Measurements from ENCODE around the gene TRABD2B. TPM values are rescaled to one million over a fixed set of nuclear protein-coding genes. Genes with fewer than 3 reads are reported as not detected.

The TRABD2B gene
- total RNA-seq, 1 experiment from 2014 or later, result 0.96 TPM

GRCh38 chr1:47898133-47898845 is 98.9 kb downstream of the TRABD2B start:
- no peak overlapping the region for H3K27ac Mint-ChIP-seq (ENCODE audit: low read depth, unreplicated experiment)
- ChIA-PET CTCF (interaction anchor here (0.6 kb wide), 1 partner anchor 174 kb away, joined by 7 read pairs; no protein-coding TSS in a partner anchor), POLR2A (interaction anchor here (0.8 kb wide), 1 partner anchor 8 kb away, joined by 4 read pairs; no protein-coding TSS in a partner anchor)
- intact Hi-C loops (cut with micrococcal nuclease), result no loop called here
- H3K36me3 Mint-ChIP-seq (ENCODE audit: insufficient read depth, unreplicated experiment), result no peaks in the 10 kb centered on the region
- no peak for DNase-seq (ENCODE audit: unreplicated experiment)
- no peak for TF ChIP-seq CTCF (IDR thresholded peaks at IDR 0.05; ENCODE audit: unreplicated experiment)
- H3K27me3 Mint-ChIP-seq (ENCODE audit: insufficient read depth, unreplicated experiment), result no peaks in the 10 kb centered on the region
- no peak overlapping the region for H3K4me3 Mint-ChIP-seq (ENCODE audit: unreplicated experiment)
- peaks cover 16% of the 10 kb centered on the region for H3K4me1 Mint-ChIP-seq (ENCODE audit: insufficient read depth, unreplicated experiment)
- no TSS peak for BruUV-seq (replicated peaks)
- H3K9me3 Mint-ChIP-seq (ENCODE audit: unreplicated experiment), result no peaks in the 10 kb centered on the region

DNA sequence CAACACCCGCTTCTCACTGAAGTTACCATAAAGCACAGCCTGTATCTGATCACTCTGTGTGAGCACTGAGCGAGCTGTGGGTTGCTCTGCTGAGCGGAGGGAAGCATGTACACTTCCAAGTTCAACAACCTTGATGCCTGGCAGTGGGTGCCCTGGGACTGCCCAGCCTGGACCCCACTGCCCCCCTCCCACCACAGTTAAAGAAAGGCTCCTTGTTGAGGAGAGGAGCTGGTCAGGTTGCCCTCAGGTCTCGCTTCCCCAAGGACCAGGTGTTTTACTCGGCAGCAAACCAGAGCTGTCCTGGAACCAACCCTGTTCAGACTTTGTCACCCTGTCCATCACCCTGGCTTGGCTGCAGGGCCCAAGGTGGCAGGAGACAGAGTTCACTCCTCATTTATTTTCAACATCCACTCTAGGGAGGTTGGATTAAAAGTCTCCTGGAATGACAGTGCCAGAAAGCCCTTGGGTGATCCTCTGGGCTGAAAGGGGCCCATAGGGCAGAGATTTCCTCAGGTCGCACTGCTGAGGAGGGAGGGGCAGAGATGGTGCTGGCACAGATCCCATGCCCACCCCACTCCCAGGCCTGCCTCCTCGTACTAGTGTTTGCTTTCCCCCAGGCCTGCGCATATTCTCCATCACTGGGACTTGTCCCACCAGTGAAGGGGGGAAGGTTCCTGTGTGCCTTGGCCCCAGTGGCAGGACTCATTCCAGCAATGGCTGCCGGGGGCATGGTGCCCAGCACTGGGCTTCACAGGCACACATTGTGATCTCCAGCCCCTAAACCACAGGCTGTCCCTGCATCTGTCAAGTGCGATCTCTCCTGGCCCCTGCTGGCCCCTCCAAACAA is 101.7 kb downstream of the TRABD2B start:
- no peaks in the 10 kb centered on the region for H3K27me3 Mint-ChIP-seq (ENCODE audit: insufficient read depth, unreplicated experiment)
- peak overlapping the region; percentile 82 for H3K27ac Mint-ChIP-seq (ENCODE audit: low read depth, unreplicated experiment)
- no peak for TF ChIP-seq CTCF (IDR thresholded peaks at IDR 0.05; ENCODE audit: unreplicated experiment)
- CTCF ChIA-PET, result interaction anchor here (0.6 to 1.7 kb wide), 5 partner anchors 9 to 158 kb away, joined by 3 to 6 read pairs (median 3); no protein-coding TSS in a partner anchor
- POLR2A ChIA-PET, result interaction anchor here (1.0 to 1.3 kb wide), 3 partner anchors 11 to 99 kb away, joined by 3 to 13 read pairs (median 3); no protein-coding TSS in a partner anchor
- no peaks in the 10 kb centered on the region for H3K36me3 Mint-ChIP-seq (ENCODE audit: insufficient read depth, unreplicated experiment)
- no peak for DNase-seq (ENCODE audit: unreplicated experiment)
- peaks cover 13% of the 10 kb centered on the region for H3K4me1 Mint-ChIP-seq (ENCODE audit: insufficient read depth, unreplicated experiment)
- no peaks in the 10 kb centered on the region for H3K9me3 Mint-ChIP-seq (ENCODE audit: unreplicated experiment)
- no TSS peak for BruUV-seq (replicated peaks)
- H3K4me3 Mint-ChIP-seq (ENCODE audit: unreplicated experiment), result no peak overlapping the region
- intact Hi-C loops (cut with micrococcal nuclease), result no loop called here

DNA sequence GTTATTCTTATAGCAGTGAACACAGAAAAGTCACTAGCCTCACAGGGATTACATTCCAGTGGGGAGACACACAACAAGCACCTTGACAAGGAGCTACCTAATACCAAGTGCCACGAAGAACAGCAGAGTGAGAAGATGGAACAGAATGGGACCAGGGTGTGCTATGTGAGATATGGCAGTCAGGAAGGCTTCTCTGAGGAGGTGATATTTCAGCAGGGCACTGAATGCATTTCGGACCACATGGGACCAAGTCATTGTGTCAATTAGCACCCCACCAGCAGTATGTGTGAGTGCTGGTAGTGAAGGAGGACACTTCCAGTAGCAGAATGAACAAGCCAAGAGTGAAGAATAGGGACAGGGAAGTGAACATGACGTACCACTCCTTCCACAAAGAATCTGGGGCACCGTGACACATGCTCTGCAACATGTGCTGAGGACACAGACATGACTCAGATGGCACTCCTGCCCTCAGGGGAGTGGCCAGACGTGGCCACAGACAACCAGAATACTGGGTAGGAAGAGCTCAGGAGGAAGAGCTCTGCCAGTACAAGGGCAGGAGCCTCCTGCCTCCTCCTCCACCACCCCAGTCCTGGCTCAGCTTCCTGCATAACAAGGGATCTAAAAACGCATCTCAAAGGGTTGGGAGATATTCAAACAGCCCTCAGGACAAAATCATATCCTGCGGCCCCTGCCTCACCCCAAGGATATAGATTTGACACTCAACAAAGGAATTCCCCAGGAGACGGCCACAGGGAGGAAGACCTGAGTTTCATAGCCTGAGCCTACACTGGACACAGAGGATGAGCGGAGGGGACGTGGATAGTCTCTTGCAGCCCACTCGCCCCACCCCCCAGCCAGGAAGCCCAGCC is 102.5 kb downstream of the TRABD2B start:
- intact Hi-C loops (cut with micrococcal nuclease), result no loop called here
- H3K4me3 Mint-ChIP-seq (ENCODE audit: unreplicated experiment), result peak overlapping the region; percentile 19
- ChIA-PET POLR2A (interaction anchor here (1.0 to 1.3 kb wide), 3 partner anchors 11 to 98 kb away, joined by 3 to 13 read pairs (median 3); no protein-coding TSS in a partner anchor), CTCF (interaction anchor here (0.6 to 1.7 kb wide), 5 partner anchors 9 to 157 kb away, joined by 3 to 6 read pairs (median 3); no protein-coding TSS in a partner anchor)
- no peaks in the 10 kb centered on the region for H3K36me3 Mint-ChIP-seq (ENCODE audit: insufficient read depth, unreplicated experiment)
- peaks cover 13% of the 10 kb centered on the region for H3K4me1 Mint-ChIP-seq (ENCODE audit: insufficient read depth, unreplicated experiment)
- peak; percentile 85 for DNase-seq (ENCODE audit: unreplicated experiment)
- H3K27me3 Mint-ChIP-seq (ENCODE audit: insufficient read depth, unreplicated experiment), result no peaks in the 10 kb centered on the region
- H3K9me3 Mint-ChIP-seq (ENCODE audit: unreplicated experiment), result no peaks in the 10 kb centered on the region
- no peak for TF ChIP-seq CTCF (IDR thresholded peaks at IDR 0.05; ENCODE audit: unreplicated experiment)
- peak overlapping the region; percentile 82 for H3K27ac Mint-ChIP-seq (ENCODE audit: low read depth, unreplicated experiment)
- BruUV-seq (replicated peaks), result no TSS peak
